Endothelial cell (in vitro differentiated cells): Measurements from ENCODE around the gene ADO. TPM values are rescaled to one million over a fixed set of nuclear protein-coding genes. Genes with fewer than 3 reads are reported as not detected.

Source experiments
- DNase-seq: peaks from one replicate; pipeline ENCODE4 v3.0.0; 2021; ENCODE audit warnings: low spot score
- H3K27ac Mint-ChIP-seq: one replicate; pipeline ENCODE4 v1.8.0; 2021; ENCODE audit warnings: mixed read lengths, inconsistent platforms; ENCODE audit not compliant: unreplicated experiment
- H3K27me3 Mint-ChIP-seq: one replicate; pipeline ENCODE4 v1.8.0; 2021; ENCODE audit warnings: mild to moderate bottlenecking, moderate library complexity, mixed read lengths, inconsistent platforms; ENCODE audit not compliant: unreplicated experiment
- H3K36me3 Mint-ChIP-seq: one replicate; pipeline ENCODE4 v1.8.0; 2021; ENCODE audit warnings: mild to moderate bottlenecking, low read depth, mixed read lengths, inconsistent platforms; ENCODE audit not compliant: unreplicated experiment
- H3K4me1 Mint-ChIP-seq: one replicate; pipeline ENCODE4 v1.8.0; 2021; ENCODE audit warnings: mild to moderate bottlenecking, mixed read lengths, inconsistent platforms; ENCODE audit not compliant: unreplicated experiment
- H3K4me3 Mint-ChIP-seq: one replicate; pipeline ENCODE4 v1.8.0; 2021; ENCODE audit warnings: mild to moderate bottlenecking, mixed read lengths, inconsistent platforms; ENCODE audit not compliant: unreplicated experiment
- H3K9me3 Mint-ChIP-seq: one replicate; pipeline ENCODE4 v1.8.0; 2021; ENCODE audit warnings: mixed read lengths, inconsistent platforms; ENCODE audit not compliant: unreplicated experiment
- CTCF ChIP-seq: fragments of 200-600 bp; sonication (generic); IDR thresholded peaks from one replicate; pipeline ENCODE4 v1.5.0; 2021; ENCODE audit warnings: antibody characterized with exemption; ENCODE audit not compliant: unreplicated experiment
- total RNA-seq: library from RNA; stranded (reverse); fragmentation: NEBNext Ultra II Directional; extraction: Animal tissue kit (Norgen Biotek cat#: 25700); gene quantifications from one replicate; pipeline ENCODE4 v1.2.1, GENCODE V29; 2021; ENCODE audit not compliant: unreplicated experiment

Gene ADO
- total RNA-seq, 1 donor from 2014 or later: 25.7 TPM

- H3K4me1 Mint-ChIP-seq: peaks cover 17% of the 10 kb centered on the region
- peaks cover 14% of the 10 kb centered on the region for H3K27me3 Mint-ChIP-seq
- no peak for TF ChIP-seq CTCF
- H3K4me3 Mint-ChIP-seq: no peak overlapping the region
- DNase-seq: no peak
- H3K36me3 Mint-ChIP-seq: no peaks in the 10 kb centered on the region
- H3K27ac Mint-ChIP-seq: no peak overlapping the region
- no peaks in the 10 kb centered on the region for H3K9me3 Mint-ChIP-seq
Observed at GRCh38 chr10:62801871-62802270, 2.6 kb upstream of the ADO start.

GRCh38 chr10:62803724-62804355 lies 680 bp upstream of the ADO start:
- no peak for DNase-seq
- Mint-ChIP-seq H3K36me3 (no peaks in the 10 kb centered on the region), H3K9me3 (no peaks in the 10 kb centered on the region), H3K4me1 (peaks cover 24% of the 10 kb centered on the region), H3K4me3 (peak overlapping the region; percentile 96), H3K27ac (peak overlapping the region; percentile 97), H3K27me3 (peaks cover 14% of the 10 kb centered on the region)
- no peak for TF ChIP-seq CTCF

GRCh38 chr10:62805231-62806099 lies 945 bp downstream of the ADO start:
- no peak for TF ChIP-seq CTCF
- Mint-ChIP-seq H3K4me3 (peak overlapping the region; percentile 92), H3K27me3 (peaks cover 14% of the 10 kb centered on the region), H3K36me3 (no peaks in the 10 kb centered on the region), H3K27ac (peak overlapping the region; percentile 67), H3K9me3 (no peaks in the 10 kb centered on the region), H3K4me1 (peaks cover 24% of the 10 kb centered on the region)
- peak; percentile 52 for DNase-seq

DNA sequence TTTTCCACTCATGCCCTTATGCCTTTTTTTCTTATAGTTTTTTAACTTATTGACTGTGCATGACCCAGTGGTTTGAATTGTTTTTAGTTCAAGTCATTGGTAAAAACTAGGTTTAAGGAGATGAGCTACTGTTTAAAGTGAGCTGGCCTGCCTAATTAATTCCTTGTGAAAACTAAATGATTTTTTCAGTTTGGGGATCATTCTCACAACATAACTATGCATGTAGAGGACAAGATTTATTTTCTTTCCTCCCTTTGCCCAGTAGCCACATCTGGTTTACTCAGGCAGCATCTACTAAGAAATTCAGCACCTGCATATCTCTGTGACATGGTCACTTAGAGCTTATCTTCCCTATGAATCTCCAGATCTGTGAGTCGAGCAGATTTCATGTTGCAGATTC lies 1.7 kb downstream of the ADO start:
- DNase-seq: no peak
- no peaks in the 10 kb centered on the region for H3K36me3 Mint-ChIP-seq
- H3K9me3 Mint-ChIP-seq: no peaks in the 10 kb centered on the region
- peaks cover 14% of the 10 kb centered on the region for H3K27me3 Mint-ChIP-seq
- peak overlapping the region; percentile 67 for H3K27ac Mint-ChIP-seq
- TF ChIP-seq CTCF: no peak
- H3K4me1 Mint-ChIP-seq: peaks cover 24% of the 10 kb centered on the region
- peak overlapping the region; percentile 89 for H3K4me3 Mint-ChIP-seq
